Measurements from ENCODE around the gene DDX39B.
A peak's percentile ranks its signal among the peaks of the same experiment; 100 is the strongest.
"Not testable (repeated sequence)": the region's sequence is repeated elsewhere in the genome, so short reads cannot be mapped to it uniquely, and the experiment has no call there.

Gene DDX39B

GRCh38 chr6:31525932-31526591 is 15.7 kb downstream of the DDX39B start:
- no peak for DNase-seq

GRCh38 chr6:31525553-31525931 is 16.3 kb downstream of the DDX39B start:
- no peak for DNase-seq

GRCh38 chr6:31521835-31522234 is 20.0 kb downstream of the DDX39B start:
- DNase-seq: no peak

GRCh38 chr6:31513456-31514165 is 28.2 kb downstream of the DDX39B start:
- DNase-seq: no peak

GRCh38 chr6:31510007-31510406 is 31.8 kb downstream of the DDX39B start:
- DNase-seq: no peak

GRCh38 chr6:31509036-31509435 is 32.8 kb downstream of the DDX39B start:
- not testable (repeated sequence) for DNase-seq

GRCh38 chr6:31502586-31502985 is 39.2 kb downstream of the DDX39B start:
- DNase-seq: no peak

GRCh38 chr6:31499648-31500047 is 42.2 kb downstream of the DDX39B start:
- DNase-seq: not testable (repeated sequence)

GRCh38 chr6:31498748-31499147 is 43.1 kb downstream of the DDX39B start:
- DNase-seq: no peak

GRCh38 chr6:31497531-31498476 is 44.0 kb downstream of the DDX39B start, which contains the start of gene MICB:
Gene MICB, plus strand, starts transcription at chr6:31498145. Its CDS starts 49 bp downstream, at chr6:31498194.
- DNase-seq: no peak

GRCh38 chr6:31496826-31497225 is 45.0 kb downstream of the DDX39B start:
- not testable (repeated sequence) for DNase-seq

GRCh38 chr6:31495580-31495979 is 46.2 kb downstream of the DDX39B start:
- no peak for DNase-seq

GRCh38 chr6:31493875-31494694 is 47.7 kb downstream of the DDX39B start:
- DNase-seq: peak; percentile 70

- DNase-seq: not testable (repeated sequence)
These were observed 48.3 kb downstream of the DDX39B start for GRCh38 chr6:31493550-31493874.

GRCh38 chr6:31490115-31490873 is 51.5 kb downstream of the DDX39B start:
- DNase-seq: no peak

- DNase-seq: no peak
These were observed 52.7 kb downstream of the DDX39B start for GRCh38 chr6:31489086-31489485.

GRCh38 chr6:31487674-31488073 is 54.1 kb downstream of the DDX39B start:
- DNase-seq: not testable (repeated sequence)

GRCh38 chr6:31486065-31486837 is 55.6 kb downstream of the DDX39B start:
- DNase-seq: not testable (repeated sequence)

- no peak for DNase-seq
These were observed 56.7 kb downstream of the DDX39B start for GRCh38 chr6:31485055-31485454.

- DNase-seq: no peak
These were observed 58.4 kb downstream of the DDX39B start for GRCh38 chr6:31483392-31483791.

- no peak for DNase-seq
These were observed 61.2 kb downstream of the DDX39B start for GRCh38 chr6:31480574-31480973.

Measured in NK-92 treated with Interleukin-12 subunit alpha and Interleukin-12 subunit beta, amount 100 ng/mL, for 24 hours (cell line).